K562 (cell line): Measurements from ENCODE around the gene FCHSD1. TPM values are rescaled to one million over a fixed set of nuclear protein-coding genes. Genes with fewer than 3 reads are reported as not detected.

ENCODE experiments used
- ARHGAP35 ChIP-seq: fragments of 450-650 bp; IDR thresholded peaks from 2 replicates; pipeline ENCODE4 v1.6.1; 2018; ENCODE audit not compliant: partially characterized antibody
- ARID1B ChIP-seq: fragments of 450-650 bp; IDR thresholded peaks from 2 replicates; pipeline ENCODE4 v1.6.1; 2016; ENCODE audit warnings: antibody characterized with exemption, mild to moderate bottlenecking, inconsistent platforms
- CBFB ChIP-seq: sonication (generic); formaldehyde crosslinking; IDR thresholded peaks from 2 replicates; pipeline ENCODE4 v1.4.0; 2020; ENCODE audit warnings: mild to moderate bottlenecking, missing genetic modification reagents
- CHAMP1 ChIP-seq: fragments of 450-650 bp; IDR thresholded peaks from 2 replicates; pipeline ENCODE4 v1.6.1; 2016; ENCODE audit warnings: mild to moderate bottlenecking
- CREB1 ChIP-seq, 2 experiments: sonication (generic) in 1 of 2; formaldehyde crosslinking in 1 of 2; IDR thresholded peaks; 2 replicates each; pipeline versions ENCODE4 v1.6.1 to v1.8.0; 2012 to 2022; ENCODE audit warnings: inconsistent platforms in 1 of 2, mild to moderate bottlenecking in 1 of 2, missing genetic modification reagents in 1 of 2, moderate library complexity in 1 of 2
- DACH1 ChIP-seq: fragments of 450-650 bp; IDR thresholded peaks from 2 replicates; pipeline ENCODE4 v1.6.1; 2018; ENCODE audit not compliant: partially characterized antibody
- NR2C2 ChIP-seq, 2 experiments: fragments of 200-800 bp in 1 of 2; sonication (Bioruptor generic) in 1 of 2; sonication (generic) in 1 of 2; formaldehyde crosslinking in 1 of 2; IDR thresholded peaks; 2 replicates each; pipeline versions ENCODE4 v1.6.1 to v1.8.0; 2016 to 2022; ENCODE audit warnings: mild to moderate bottlenecking in 1 of 2, missing compliant biosample characterization in 1 of 2, missing genetic modification characterization in 1 of 2, missing genetic modification reagents in 1 of 2
- WHSC1 ChIP-seq: IDR thresholded peaks from one replicate; pipeline ENCODE4 v1.6.1; 2012; ENCODE audit warnings: low read length, control low read depth, inconsistent platforms
- ZNF140 ChIP-seq: fragments of 250-450 bp; sonication (Bioruptor Pico); IDR thresholded peaks from 2 replicates; pipeline ENCODE4 v1.8.0; 2021; ENCODE audit warnings: moderate library complexity, mild to moderate bottlenecking, inconsistent platforms
- ZNF184 ChIP-seq: sonication (generic); formaldehyde crosslinking; IDR thresholded peaks from 2 replicates; pipeline ENCODE4 v1.5.0; 2020; ENCODE audit warnings: missing genetic modification reagents
- ZNF23 ChIP-seq: fragments of 250-450 bp; sonication (Bioruptor Pico); IDR thresholded peaks from 2 replicates; pipeline ENCODE4 v1.4.0; 2020; ENCODE audit warnings: mild to moderate bottlenecking
- ZNF324 ChIP-seq: fragments of 250-450 bp; sonication (Bioruptor Pico); IDR thresholded peaks from 2 replicates; pipeline ENCODE4 v1.4.0; 2020; ENCODE audit warnings: mild to moderate bottlenecking
- polyA plus RNA-seq, 8 experiments: library from polyadenylated mRNA; depleted of rRNA in 4 of 8; stranded (reverse) in 5 of 8; unstranded in 3 of 8; fragments of >200 nt; fragmentation: Nextera tagmentation in 2 of 8; fragmentation: Illumina TruSeq in 1 of 8; extraction: Ambion mirVana in 2 of 8; extraction: Trizol in 1 of 8; gene quantifications; 2 replicates each; pipeline versions ENCODE4 v1.2.1 to v1.2.3, GENCODE V29; 2011 to 2014; ENCODE audit warnings: inconsistent platforms in 1 of 8, missing spikeins in 1 of 8
- total RNA-seq, 7 experiments: library from RNA; depleted of rRNA in 6 of 7; stranded (reverse); fragments of >200 nt in 6 of 7; fragmentation: Illumina TruSeq in 2 of 7; extraction: Trizol in 2 of 7; gene quantifications; 2 replicates each; pipeline versions ENCODE4 v1.2.1 to v1.2.3, GENCODE V29; 2011 to 2021; ENCODE audit warnings: low replicate concordance in 1 of 7
- TF ChIP-seq, protein P1 (sequence below): IDR thresholded peaks from 2 replicates; pipeline ENCODE4 v1.6.1; 2014; ENCODE audit warnings: antibody characterized with exemption
- TF ChIP-seq, protein P2 (sequence below): fragments of 450-650 bp; IDR thresholded peaks from 2 replicates; pipeline ENCODE4 v1.6.1; 2017; ENCODE audit warnings: antibody characterized with exemption
- TF ChIP-seq, protein P3 (sequence below): sonication (generic); formaldehyde crosslinking; IDR thresholded peaks from 2 replicates; pipeline ENCODE4 v1.8.1; 2022; ENCODE audit warnings: missing genetic modification reagents
- TF ChIP-seq, protein P4 (sequence below): fragments of 450-650 bp; conservative IDR thresholded peaks from 2 replicates; pipeline ENCODE4 v1.6.1; 2016; ENCODE audit warnings: missing genetic modification characterization, low read depth, mild to moderate bottlenecking, control low read depth, missing compliant biosample characterization

The FCHSD1 gene
- total and polyA plus RNA-seq, 9 of the 15 experiments (the other 6 are each of a cell fraction or from before 2014, with no cell fraction given) = 0.35 to 37.5 (median 13.6) TPM

GRCh38 chr5:141681695-141682641 lies 30.8 kb upstream of the FCHSD1 start, which contains the start of gene ARAP3 (continued):
- TF ChIP-seq CHAMP1 (no peak), ZNF140 (no peak), ARID1B (peak; percentile 44), ARHGAP35 (no peak), ZNF184 (CRISPR knock-in tag) (no peak), CBFB (no peak), DACH1 (no peak), NR2C2 (CRISPR knock-in tag; IDR thresholded peaks at IDR 0.05) (no peak), NR2C2 (tag; IDR thresholded peaks at IDR 0.05) (peak; percentile 63), ZNF324 (CRISPR knock-in tag) (no peak), ZNF23 (no peak), CREB1 (IDR thresholded peaks at IDR 0.05) (no peak), CREB1 (CRISPR knock-in tag; IDR thresholded peaks at IDR 0.05) (0 out of 2 replicates have a peak, but pooled peaks have one; percentile 16), WHSC1 (no peak)
- TF ChIP-seq, protein P1, sequence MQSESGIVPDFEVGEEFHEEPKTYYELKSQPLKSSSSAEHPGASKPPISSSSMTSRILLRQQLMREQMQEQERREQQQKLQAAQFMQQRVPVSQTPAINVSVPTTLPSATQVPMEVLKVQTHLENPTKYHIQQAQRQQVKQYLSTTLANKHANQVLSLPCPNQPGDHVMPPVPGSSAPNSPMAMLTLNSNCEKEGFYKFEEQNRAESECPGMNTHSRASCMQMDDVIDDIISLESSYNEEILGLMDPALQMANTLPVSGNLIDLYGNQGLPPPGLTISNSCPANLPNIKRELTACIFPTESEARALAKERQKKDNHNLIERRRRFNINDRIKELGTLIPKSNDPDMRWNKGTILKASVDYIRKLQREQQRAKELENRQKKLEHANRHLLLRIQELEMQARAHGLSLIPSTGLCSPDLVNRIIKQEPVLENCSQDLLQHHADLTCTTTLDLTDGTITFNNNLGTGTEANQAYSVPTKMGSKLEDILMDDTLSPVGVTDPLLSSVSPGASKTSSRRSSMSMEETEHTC = no peak
- TF ChIP-seq, protein P2, sequence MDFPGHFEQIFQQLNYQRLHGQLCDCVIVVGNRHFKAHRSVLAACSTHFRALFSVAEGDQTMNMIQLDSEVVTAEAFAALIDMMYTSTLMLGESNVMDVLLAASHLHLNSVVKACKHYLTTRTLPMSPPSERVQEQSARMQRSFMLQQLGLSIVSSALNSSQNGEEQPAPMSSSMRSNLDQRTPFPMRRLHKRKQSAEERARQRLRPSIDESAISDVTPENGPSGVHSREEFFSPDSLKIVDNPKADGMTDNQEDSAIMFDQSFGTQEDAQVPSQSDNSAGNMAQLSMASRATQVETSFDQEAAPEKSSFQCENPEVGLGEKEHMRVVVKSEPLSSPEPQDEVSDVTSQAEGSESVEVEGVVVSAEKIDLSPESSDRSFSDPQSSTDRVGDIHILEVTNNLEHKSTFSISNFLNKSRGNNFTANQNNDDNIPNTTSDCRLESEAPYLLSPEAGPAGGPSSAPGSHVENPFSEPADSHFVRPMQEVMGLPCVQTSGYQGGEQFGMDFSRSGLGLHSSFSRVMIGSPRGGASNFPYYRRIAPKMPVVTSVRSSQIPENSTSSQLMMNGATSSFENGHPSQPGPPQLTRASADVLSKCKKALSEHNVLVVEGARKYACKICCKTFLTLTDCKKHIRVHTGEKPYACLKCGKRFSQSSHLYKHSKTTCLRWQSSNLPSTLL = no peak
- TF ChIP-seq, protein P3, sequence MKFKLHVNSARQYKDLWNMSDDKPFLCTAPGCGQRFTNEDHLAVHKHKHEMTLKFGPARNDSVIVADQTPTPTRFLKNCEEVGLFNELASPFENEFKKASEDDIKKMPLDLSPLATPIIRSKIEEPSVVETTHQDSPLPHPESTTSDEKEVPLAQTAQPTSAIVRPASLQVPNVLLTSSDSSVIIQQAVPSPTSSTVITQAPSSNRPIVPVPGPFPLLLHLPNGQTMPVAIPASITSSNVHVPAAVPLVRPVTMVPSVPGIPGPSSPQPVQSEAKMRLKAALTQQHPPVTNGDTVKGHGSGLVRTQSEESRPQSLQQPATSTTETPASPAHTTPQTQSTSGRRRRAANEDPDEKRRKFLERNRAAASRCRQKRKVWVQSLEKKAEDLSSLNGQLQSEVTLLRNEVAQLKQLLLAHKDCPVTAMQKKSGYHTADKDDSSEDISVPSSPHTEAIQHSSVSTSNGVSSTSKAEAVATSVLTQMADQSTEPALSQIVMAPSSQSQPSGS (CRISPR knock-in tag) = no peak
- TF ChIP-seq, protein P4, sequence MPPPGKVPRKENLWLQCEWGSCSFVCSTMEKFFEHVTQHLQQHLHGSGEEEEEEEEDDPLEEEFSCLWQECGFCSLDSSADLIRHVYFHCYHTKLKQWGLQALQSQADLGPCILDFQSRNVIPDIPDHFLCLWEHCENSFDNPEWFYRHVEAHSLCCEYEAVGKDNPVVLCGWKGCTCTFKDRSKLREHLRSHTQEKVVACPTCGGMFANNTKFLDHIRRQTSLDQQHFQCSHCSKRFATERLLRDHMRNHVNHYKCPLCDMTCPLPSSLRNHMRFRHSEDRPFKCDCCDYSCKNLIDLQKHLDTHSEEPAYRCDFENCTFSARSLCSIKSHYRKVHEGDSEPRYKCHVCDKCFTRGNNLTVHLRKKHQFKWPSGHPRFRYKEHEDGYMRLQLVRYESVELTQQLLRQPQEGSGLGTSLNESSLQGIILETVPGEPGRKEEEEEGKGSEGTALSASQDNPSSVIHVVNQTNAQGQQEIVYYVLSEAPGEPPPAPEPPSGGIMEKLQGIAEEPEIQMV (tag) = no peak
